Mesothelial cell of epicardium (in vitro differentiated cells): ENCODE measurements around the gene CDK17. TPM values are rescaled to one million over a fixed set of nuclear protein-coding genes. Genes with fewer than 3 reads are reported as not detected.
A peak's percentile ranks its signal among the peaks of the same experiment; 100 is the strongest.
"Not testable (repeated sequence)": the region's sequence is repeated elsewhere in the genome, so short reads cannot be mapped to it uniquely, and the experiment has no call there.

Experiments
- DNase-seq, 2 experiments: peaks; one replicate each; pipeline ENCODE4 v3.0.0; 2021; ENCODE audit warnings: low spot score in 2 of 2; ENCODE audit not compliant: unreplicated experiment in 2 of 2
- H3K27ac Mint-ChIP-seq: 2 replicates; pipeline ENCODE4 v1.8.0; 2021; ENCODE audit warnings: mixed read lengths
- H3K27me3 Mint-ChIP-seq: 2 replicates; pipeline ENCODE4 v1.8.0; 2021; ENCODE audit warnings: low read depth, mixed read lengths
- H3K36me3 Mint-ChIP-seq: 2 replicates; pipeline ENCODE4 v1.8.0; 2021; ENCODE audit warnings: mixed read lengths
- H3K4me1 Mint-ChIP-seq: 2 replicates; pipeline ENCODE4 v1.8.0; 2021; ENCODE audit warnings: mixed read lengths
- H3K4me3 Mint-ChIP-seq: 2 replicates; pipeline ENCODE4 v1.8.0; 2021; ENCODE audit warnings: mild to moderate bottlenecking, moderate library complexity, mixed read lengths
- H3K9me3 Mint-ChIP-seq: 2 replicates; pipeline ENCODE4 v1.8.0; 2021; ENCODE audit warnings: mixed read lengths
- CTCF ChIP-seq: fragments of 200-600 bp; sonication (generic); IDR thresholded peaks from one replicate; pipeline ENCODE4 v1.5.0; 2021; ENCODE audit warnings: antibody characterized with exemption; ENCODE audit not compliant: unreplicated experiment
- total RNA-seq: library from RNA; stranded (reverse); gene quantifications from 3 replicates; pipeline ENCODE4 v1.2.1, GENCODE V29; 2021

CDK17 gene
- total RNA-seq, 1 donor from 2014 or later: 40.5 TPM

- Mint-ChIP-seq H3K4me1 (peaks cover 9% of the 10 kb centered on the region), H3K27me3 (peaks cover 4% of the 10 kb centered on the region), H3K36me3 (no peaks in the 10 kb centered on the region), H3K27ac (no peak overlapping the region), H3K4me3 (no peak overlapping the region), H3K9me3 (no peaks in the 10 kb centered on the region)
- no peak for TF ChIP-seq CTCF
- no peak for DNase-seq
Observed at GRCh38 chr12:96416033-96416799, 16.0 kb upstream of the CDK17 start.

GRCh38 chr12:96414637-96415036, 14.4 kb upstream of the CDK17 start:
- Mint-ChIP-seq H3K27me3 (peaks cover 4% of the 10 kb centered on the region), H3K36me3 (no peaks in the 10 kb centered on the region), H3K27ac (no peak overlapping the region), H3K4me3 (no peak overlapping the region), H3K4me1 (peaks cover 13% of the 10 kb centered on the region), H3K9me3 (no peaks in the 10 kb centered on the region)
- TF ChIP-seq CTCF: no peak
- DNase-seq: no peak

- H3K36me3 Mint-ChIP-seq: no peaks in the 10 kb centered on the region
- H3K27me3 Mint-ChIP-seq: peaks cover 4% of the 10 kb centered on the region
- TF ChIP-seq CTCF: no peak
Observed at GRCh38 chr12:96412431-96412830, 12.2 kb upstream of the CDK17 start.

GRCh38 chr12:96409731-96410130, 9.5 kb upstream of the CDK17 start:
- no peaks in the 10 kb centered on the region for H3K9me3 Mint-ChIP-seq
- peaks cover 6% of the 10 kb centered on the region for H3K27me3 Mint-ChIP-seq
- no peak overlapping the region for H3K27ac Mint-ChIP-seq
- no peaks in the 10 kb centered on the region for H3K36me3 Mint-ChIP-seq
- H3K4me3 Mint-ChIP-seq: no peak overlapping the region
- TF ChIP-seq CTCF: no peak
- DNase-seq: no peak
- H3K4me1 Mint-ChIP-seq: peaks cover 12% of the 10 kb centered on the region

More at GRCh38 chr12:96412431-96412830, 12.2 kb upstream of the CDK17 start:
- H3K4me3 Mint-ChIP-seq: no peak overlapping the region
- peak overlapping the region; percentile 30 for H3K27ac Mint-ChIP-seq
- H3K4me1 Mint-ChIP-seq: peaks cover 14% of the 10 kb centered on the region
- DNase-seq: no peak
- no peaks in the 10 kb centered on the region for H3K9me3 Mint-ChIP-seq

GRCh38 chr12:96408993-96409392, 8.8 kb upstream of the CDK17 start:
- DNase-seq: no peak
- H3K36me3 Mint-ChIP-seq: no peaks in the 10 kb centered on the region
- peaks cover 6% of the 10 kb centered on the region for H3K27me3 Mint-ChIP-seq
- H3K27ac Mint-ChIP-seq: no peak overlapping the region
- peaks cover 12% of the 10 kb centered on the region for H3K4me1 Mint-ChIP-seq
- TF ChIP-seq CTCF: no peak
- no peak overlapping the region for H3K4me3 Mint-ChIP-seq
- H3K9me3 Mint-ChIP-seq: no peaks in the 10 kb centered on the region

GRCh38 chr12:96407429-96408097, 7.3 kb upstream of the CDK17 start:
- not testable (repeated sequence) for H3K27ac Mint-ChIP-seq, H3K4me3 Mint-ChIP-seq, H3K9me3 Mint-ChIP-seq, DNase-seq, H3K36me3 Mint-ChIP-seq, H3K27me3 Mint-ChIP-seq
- H3K4me1 Mint-ChIP-seq: peaks cover 12% of the 10 kb centered on the region
